B cell (primary cell): ENCODE results near the gene NR0B2.

Source experiments
- CTCF ChIP-seq: fragments of 200-600 bp; IDR thresholded peaks from one replicate; pipeline ENCODE4 v1.8.0; 2022; ENCODE audit warnings: antibody characterized with exemption, mild to moderate bottlenecking
- EZH2 ChIP-seq: IDR thresholded peaks from 2 replicates; pipeline ENCODE4 v1.6.1; 2012; ENCODE audit warnings: borderline replicate concordance, low read depth, mild to moderate bottlenecking, moderate library complexity, low read length; ENCODE audit not compliant: insufficient read depth, poor library complexity, severe bottlenecking

DNA sequence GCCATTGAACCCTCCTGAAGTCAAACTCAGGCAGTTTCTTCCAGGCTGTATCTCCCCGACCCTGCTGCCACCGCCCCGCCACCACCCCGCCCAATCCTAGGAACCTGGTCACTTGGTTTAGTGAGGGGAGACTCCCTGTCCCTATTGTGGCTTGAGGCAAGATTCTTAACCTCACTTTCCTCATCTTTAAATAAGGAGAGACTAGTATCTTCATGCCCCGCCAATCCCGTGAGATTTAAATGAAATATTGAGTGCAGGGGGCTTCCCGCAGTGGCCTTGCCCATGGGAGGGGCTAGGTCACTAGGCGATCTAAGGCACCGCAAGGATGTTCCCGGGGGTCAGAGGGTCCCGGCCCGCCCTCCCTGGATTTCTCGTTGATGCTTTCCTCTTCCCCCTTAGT is 45.5 kb upstream of the NR0B2 start:
- no peak for TF ChIP-seq CTCF
- no peak for TF ChIP-seq EZH2
